Urothelium cell line (cell line): Measurements from ENCODE around the gene ZBTB25.
"Not testable (repeated sequence)": the region's sequence is repeated elsewhere in the genome, so short reads cannot be mapped to it uniquely, and the experiment has no call there.

ENCODE experiments used
- DNase-seq: peaks from one replicate; pipeline ENCODE4 v3.0.0; 2011; ENCODE audit warnings: low spot score, mixed read lengths
- FAIRE-seq: peaks from 2 replicates; lab custom pipeline; 2011; peaks lifted over from hg19 to GRCh38; lab: Jason Lieb, UNC

ZBTB25 gene

GRCh38 chr14:64517667-64518066 lies 14.0 kb upstream of the ZBTB25 start:
- not testable (repeated sequence) for FAIRE-seq, DNase-seq

- peak; percentile 66 for FAIRE-seq
Measured at GRCh38 chr14:64516969-64517368, 13.3 kb upstream of the ZBTB25 start.

GRCh38 chr14:64515053-64515452 lies 11.4 kb upstream of the ZBTB25 start:
- FAIRE-seq = no peak

More at GRCh38 chr14:64516969-64517368, 13.3 kb upstream of the ZBTB25 start:
- no peak for DNase-seq

GRCh38 chr14:64513271-64513670 lies 9.6 kb upstream of the ZBTB25 start:
- DNase-seq (no peak), FAIRE-seq (no peak)

More at GRCh38 chr14:64515053-64515452, 11.4 kb upstream of the ZBTB25 start:
- no peak for DNase-seq

GRCh38 chr14:64510825-64511671 lies 7.4 kb upstream of the ZBTB25 start:
- FAIRE-seq (peak; percentile 90), DNase-seq (peak; percentile 75)

GRCh38 chr14:64509036-64509435 lies 5.4 kb upstream of the ZBTB25 start:
- FAIRE-seq (peak; percentile 55), DNase-seq (no peak)

- DNase-seq (no peak), FAIRE-seq (no peak)
Measured at GRCh38 chr14:64508215-64508776, 4.7 kb upstream of the ZBTB25 start.

GRCh38 chr14:64507376-64508156 lies 3.9 kb upstream of the ZBTB25 start:
- peak; percentile 27 for DNase-seq
- FAIRE-seq = no peak

GRCh38 chr14:64506721-64507120 lies 3.1 kb upstream of the ZBTB25 start:
- DNase-seq (no peak), FAIRE-seq (no peak)

GRCh38 chr14:64504897-64505794 lies 1.5 kb upstream of the ZBTB25 start:
- peak; percentile 97 for DNase-seq
- peak; percentile 44 for FAIRE-seq

- FAIRE-seq (peak; percentile 71), DNase-seq (peak; percentile 88)
Measured at GRCh38 chr14:64504310-64504896, 765 bp upstream of the ZBTB25 start, which contains the start of gene ZBTB1. TSS of gene ZBTB1 (plus strand) at chr14:64504770. CDS start at chr14:64521505, 16,735 bp downstream.

GRCh38 chr14:64502887-64503433 lies 678 bp downstream of the ZBTB25 start:
- DNase-seq (peak; percentile 25), FAIRE-seq (no peak)

- DNase-seq = peak; percentile 20
- FAIRE-seq = no peak
Measured at GRCh38 chr14:64502456-64502855, 1.2 kb downstream of the ZBTB25 start.

GRCh38 chr14:64501411-64502171 lies 2.0 kb downstream of the ZBTB25 start:
- DNase-seq = peak; percentile 70
- peak; percentile 5 for FAIRE-seq

- FAIRE-seq (no peak), DNase-seq (no peak)
Measured at GRCh38 chr14:64500088-64500487, 3.5 kb downstream of the ZBTB25 start.

- DNase-seq = no peak
- no peak for FAIRE-seq
Measured at GRCh38 chr14:64496764-64497163, 6.9 kb downstream of the ZBTB25 start.

- no peak for DNase-seq
- FAIRE-seq = no peak
Measured at GRCh38 chr14:64495252-64495651, 8.4 kb downstream of the ZBTB25 start.

GRCh38 chr14:64493455-64493854 lies 10.2 kb downstream of the ZBTB25 start:
- peak; percentile 66 for FAIRE-seq
- DNase-seq = no peak

- peak; percentile 50 for FAIRE-seq
- no peak for DNase-seq
Measured at GRCh38 chr14:64491637-64492036, 12.0 kb downstream of the ZBTB25 start.
